A549 (cell line): ENCODE results near the gene ZNF425. TPM values are rescaled to one million over a fixed set of nuclear protein-coding genes. Genes with fewer than 3 reads are reported as not detected.
A peak's percentile ranks its signal among the peaks of the same experiment; 100 is the strongest.

Experiments
- ATAC-seq, 2 experiments: fragments of 200-7000 bp in 1 of 2; fragments of >200 bp in 1 of 2; cut with Nextera tagmentation in 1 of 2; cut with Tn5 transposase in 1 of 2; 3 replicates each; pipeline versions ENCODE4 v1.8.0 to v1.9.1; 2018 to 2020; ENCODE audit warnings: mild to moderate bottlenecking in 1 of 2, moderate library complexity in 1 of 2
- CTCF ChIA-PET: fragments of 300-600 bp; sonication (Branson Sonifier 250); formaldehyde crosslinking; extraction: SDS; loops from one replicate; lab custom pipeline; 2021; ENCODE audit warnings: antibody characterized with exemption, inconsistent platforms; lab: Yijun Ruan, JAX
- POLR2A ChIA-PET: fragments of 350-600 bp; formaldehyde crosslinking; extraction: SDS; loops from one replicate; lab custom pipeline; 2021; ENCODE audit warnings: antibody characterized with exemption, inconsistent platforms; lab: Yijun Ruan, JAX
- DNase-seq, 2 experiments: peaks; one replicate each; pipeline versions ENCODE4 v3.0.0 to v3.0.0-alpha.2; 2011 to 2016; ENCODE audit warnings: low read depth in 1 of 2, low spot score in 1 of 2
- FAIRE-seq: peaks from 2 replicates; lab custom pipeline; 2011; peaks lifted over from hg19 to GRCh38; lab: Jason Lieb, UNC
- H3K27ac ChIP-seq, 2 experiments: fragments of >200 bp; sonication (Bioruptor Twin); formaldehyde crosslinking; 3 replicates each; pipeline ENCODE4 v1.5.1; 2016 to 2017
- H3K4me1 ChIP-seq: fragments of >200 bp; sonication (Bioruptor Twin); formaldehyde crosslinking; 3 replicates; pipeline ENCODE4 v1.6.1; 2016
- H3K4me2 ChIP-seq: fragments of >200 bp; sonication (Bioruptor Twin); formaldehyde crosslinking; 3 replicates; pipeline ENCODE4 v1.6.1; 2016
- H3K4me3 ChIP-seq: fragments of >200 bp; sonication (Bioruptor Twin); formaldehyde crosslinking; 3 replicates; pipeline ENCODE4 v1.5.1; 2016
- H3K9me3 ChIP-seq: fragments of >200 bp; sonication (Bioruptor Twin); formaldehyde crosslinking; 3 replicates; pipeline ENCODE4 v1.6.1; 2016
- MAFK ChIP-seq: fragments of 450-650 bp; IDR thresholded peaks from 2 replicates; pipeline ENCODE4 v1.6.1; 2014; ENCODE audit not compliant: partially characterized antibody
- RARB ChIP-seq: fragments of 250-450 bp; sonication (Bioruptor Pico); IDR thresholded peaks from 2 replicates; pipeline ENCODE4 v1.8.0; 2021; ENCODE audit warnings: mild to moderate bottlenecking, moderate library complexity
- WGBS: methylation state at CpG from one replicate; pipeline ENCODE4 v1.1.6; 2017; ENCODE audit errors: missing lambda C conversion rate; 5-methylcytosine and 5-hydroxymethylcytosine counted together
- polyA plus RNA-seq, 4 experiments: library from polyadenylated mRNA; depleted of rRNA in 3 of 4; stranded (reverse); fragments of >200 nt; fragmentation: RNase III in 1 of 4; extraction: RNeasy Plus Mini Kit Qiagen cat#74134 plus additional on column Dnase treatment in 1 of 4; gene quantifications; 2 replicates in 3 of 4; 3 replicates in 1 of 4; pipeline ENCODE4 v1.2.3, GENCODE V29; 2011 to 2017
- small RNA-seq, 6 experiments: library from RNA; depleted of rRNA; stranded (forward); fragments of <200 nt; gene quantifications; one replicate each; pipeline ENCODE3, GENCODE V24; 2012

ZNF425 gene
- polyA plus RNA-seq, 2 of the 4 experiments (the other 2 are of a cell fraction): 0.80 to 1.6 TPM

DNA sequence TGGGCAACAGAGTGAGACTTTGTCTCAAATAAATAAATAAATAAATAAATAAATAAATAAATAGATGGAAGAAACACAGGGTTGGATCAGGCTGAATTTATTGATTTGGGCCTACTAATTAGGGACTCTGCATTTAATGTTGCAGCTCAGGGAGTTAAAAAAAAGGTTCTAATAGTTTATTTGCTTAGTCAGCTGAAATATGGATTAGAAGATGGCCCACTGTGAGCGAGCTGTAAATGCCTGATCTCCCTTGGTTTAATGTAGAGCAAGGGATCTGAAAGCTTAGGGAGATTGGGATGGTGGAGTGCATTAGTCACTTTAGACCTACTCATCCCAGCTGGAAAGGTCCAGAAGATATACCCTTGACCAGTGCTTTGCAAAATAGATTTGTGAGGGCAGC is 72.7 kb downstream of the ZNF425 start:
- ATAC-seq: no peak
- H3K4me3 ChIP-seq: no peak overlapping the region
- ChIA-PET POLR2A (no interaction called here), CTCF (interaction anchor here (1.9 kb wide), 1 partner anchor 12 kb away, joined by 17 read pairs; no protein-coding TSS in a partner anchor)
- no peak overlapping the region for H3K27ac ChIP-seq
- TF ChIP-seq RARB (no peak), MAFK (peak; percentile 91)
- WGBS: 86% methylated on average over 1 of the region's 1 CpG
- H3K4me2 ChIP-seq: no peak overlapping the region
- no peak for DNase-seq
- FAIRE-seq: no peak
- H3K9me3 ChIP-seq: no peaks in the 10 kb centered on the region
- no peaks in the 10 kb centered on the region for H3K4me1 ChIP-seq

Small RNAs within 50 kb of the gene (small RNA-seq; reads per million reads assigned to genes)
- gene COX6B1P1: 0 reads per million in 6 experiments
- 0 to 0.12 (median 0) reads per million in 6 experiments for gene RN7SL521P

Other genes with a start within 250 kb of the ZNF425 start
- gene EZH2, start 242.0 kb downstream of the ZNF425 start, polyA plus RNA-seq (2011; rRNA removed): 37.3 and 45.7 TPM in 2 replicates
- gene EZH2, start 242.0 kb downstream of the ZNF425 start, polyA plus RNA-seq (2017; fragmentation: RNase III; extraction: RNeasy Plus Mini Kit Qiagen cat#74134 plus additional on column Dnase treatment): 34.4 to 36.6 TPM (median 35.6 TPM) in 3 replicates
- 186 and 214 TPM in 2 replicates for gene PDIA4, start 97.8 kb downstream of the ZNF425 start, polyA plus RNA-seq (2011; rRNA removed)
- 161 to 175 TPM (median 174 TPM) in 3 replicates for gene PDIA4, start 97.8 kb downstream of the ZNF425 start, polyA plus RNA-seq (2017; fragmentation: RNase III; extraction: RNeasy Plus Mini Kit Qiagen cat#74134 plus additional on column Dnase treatment)
- 4.6 and 4.7 TPM in 2 replicates for gene ZNF786, start 35.6 kb downstream of the ZNF425 start, polyA plus RNA-seq (2011; rRNA removed)
- 4.6 to 5.0 TPM (median 4.9 TPM) in 3 replicates for gene ZNF786, start 35.6 kb downstream of the ZNF425 start, polyA plus RNA-seq (2017; fragmentation: RNase III; extraction: RNeasy Plus Mini Kit Qiagen cat#74134 plus additional on column Dnase treatment)
- gene ZNF398, start 21.1 kb upstream of the ZNF425 start, polyA plus RNA-seq (2011; rRNA removed): 8.1 and 8.4 TPM in 2 replicates
- gene ZNF398, start 21.1 kb upstream of the ZNF425 start, polyA plus RNA-seq (2017; fragmentation: RNase III; extraction: RNeasy Plus Mini Kit Qiagen cat#74134 plus additional on column Dnase treatment): 6.5 to 7.0 TPM (median 6.6 TPM) in 3 replicates
- gene ZNF282, start 69.2 kb upstream of the ZNF425 start, polyA plus RNA-seq (2011; rRNA removed): 8.8 and 11.9 TPM in 2 replicates
- gene ZNF282, start 69.2 kb upstream of the ZNF425 start, polyA plus RNA-seq (2017; fragmentation: RNase III; extraction: RNeasy Plus Mini Kit Qiagen cat#74134 plus additional on column Dnase treatment): 15.1 to 18.4 TPM (median 16.7 TPM) in 3 replicates
- 5.3 and 5.5 TPM in 2 replicates for gene ZNF212, start 113.3 kb upstream of the ZNF425 start, polyA plus RNA-seq (2011; rRNA removed)
- 6.0 to 7.9 TPM (median 6.7 TPM) in 3 replicates for gene ZNF212, start 113.3 kb upstream of the ZNF425 start, polyA plus RNA-seq (2017; fragmentation: RNase III; extraction: RNeasy Plus Mini Kit Qiagen cat#74134 plus additional on column Dnase treatment)
- gene ZNF783, start 135.9 kb upstream of the ZNF425 start, polyA plus RNA-seq (2011; rRNA removed): 8.0 and 9.9 TPM in 2 replicates
- gene ZNF783, start 135.9 kb upstream of the ZNF425 start, polyA plus RNA-seq (2017; fragmentation: RNase III; extraction: RNeasy Plus Mini Kit Qiagen cat#74134 plus additional on column Dnase treatment): 6.6 to 10.1 TPM (median 7.4 TPM) in 3 replicates